Measurements from ENCODE around the gene NEGR1.

GRCh38 chr1:71930511-71930910 lies 351.8 kb downstream of the NEGR1 start:
- no peak for TF ChIP-seq CTCF (IDR thresholded peaks at IDR 0.05; ENCODE audit: extremely low read depth in 1 of 2, insufficient read depth in 1 of 2, low read depth in 1 of 2, low read length in 2 of 2)
- TF ChIP-seq POLR2A (IDR thresholded peaks at IDR 0.05; ENCODE audit: low read depth, low read length) = no peak
- TF ChIP-seq POLR2AphosphoS5 (IDR thresholded peaks at IDR 0.05; ENCODE audit: insufficient read depth, low read depth, low read length) = no peak
- TF ChIP-seq EZH2 (IDR thresholded peaks at IDR 0.05; ENCODE audit: borderline replicate concordance, low read depth, low read length, severe bottlenecking) = no peak
- TF ChIP-seq JUN (IDR thresholded peaks at IDR 0.05; ENCODE audit: borderline replicate concordance, insufficient read depth, insufficient read length, low read depth) = no peak
